ENCODE measurements around the gene DNAH7. TPM values are rescaled to one million over a fixed set of nuclear protein-coding genes. Genes with fewer than 3 reads are reported as not detected.

The DNAH7 gene
- total RNA-seq, 1 donor from 2014 or later = 2.0 TPM

DNA sequence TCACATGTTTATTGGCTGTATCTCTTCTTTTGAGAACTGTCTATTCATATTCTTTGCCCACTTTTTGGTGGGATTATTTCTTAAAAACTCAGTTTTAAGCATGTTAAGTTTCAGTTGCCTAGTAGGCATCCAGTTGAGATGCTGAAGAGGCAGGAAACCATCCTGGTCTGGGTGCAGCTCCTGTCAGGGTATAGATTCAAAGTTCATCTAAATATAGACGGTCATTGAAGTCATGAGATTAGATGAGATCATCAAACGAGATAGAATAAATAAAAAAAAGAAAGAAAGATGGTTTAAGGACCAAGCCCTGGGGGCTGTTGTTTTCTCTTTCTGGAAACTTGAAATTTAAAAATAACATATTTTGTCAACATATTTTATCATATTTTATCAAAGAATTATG lies 9.2 kb upstream of the DNAH7 start:
- no peak for DNase-seq

GRCh38 chr2:196076778-196077568 lies 8.3 kb upstream of the DNAH7 start:
- DNase-seq = no peak

GRCh38 chr2:196075196-196075595 lies 6.6 kb upstream of the DNAH7 start:
- no peak for DNase-seq

DNA sequence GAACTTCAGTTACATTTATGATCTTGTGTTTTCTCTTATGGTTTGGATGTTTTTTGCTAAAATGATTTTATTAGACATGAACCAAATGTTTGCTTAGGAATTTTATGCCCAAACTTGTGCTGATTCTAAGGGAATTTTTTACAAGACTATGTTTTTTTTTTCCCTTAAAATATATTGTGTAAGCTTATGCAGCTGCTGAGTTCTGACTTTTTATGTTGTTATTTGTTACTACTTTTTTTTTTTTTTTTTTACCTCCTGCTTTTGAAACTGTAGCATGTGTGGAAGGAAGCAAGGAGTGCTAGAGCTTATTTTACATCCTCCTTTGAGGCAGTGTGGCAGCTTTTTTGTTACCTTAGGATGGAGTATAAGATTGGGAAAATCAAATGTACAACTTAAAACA lies 6.0 kb upstream of the DNAH7 start:
- DNase-seq = no peak

DNA sequence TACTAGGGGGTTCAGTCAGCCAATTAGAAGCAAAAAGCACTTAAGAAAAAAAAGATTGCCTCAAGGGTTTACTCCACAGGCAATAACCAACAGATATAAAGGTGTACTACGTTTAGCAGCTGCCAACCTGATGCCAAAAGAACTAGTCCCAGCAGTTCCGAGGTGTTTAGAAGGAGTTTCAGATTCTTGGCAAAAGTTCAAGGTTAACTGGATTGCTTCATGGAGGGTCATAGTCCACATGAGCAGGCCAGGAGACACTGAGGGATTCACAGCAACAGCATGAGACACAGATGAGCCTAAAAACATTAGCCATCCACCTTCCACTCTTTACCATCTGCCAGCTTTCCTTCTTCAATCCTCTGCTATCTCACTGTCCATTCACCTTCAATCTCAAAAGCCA lies 4.9 kb upstream of the DNAH7 start:
- DNase-seq = no peak

GRCh38 chr2:196067088-196067382 lies 1.6 kb downstream of the DNAH7 start:
- DNase-seq = no peak

DNA sequence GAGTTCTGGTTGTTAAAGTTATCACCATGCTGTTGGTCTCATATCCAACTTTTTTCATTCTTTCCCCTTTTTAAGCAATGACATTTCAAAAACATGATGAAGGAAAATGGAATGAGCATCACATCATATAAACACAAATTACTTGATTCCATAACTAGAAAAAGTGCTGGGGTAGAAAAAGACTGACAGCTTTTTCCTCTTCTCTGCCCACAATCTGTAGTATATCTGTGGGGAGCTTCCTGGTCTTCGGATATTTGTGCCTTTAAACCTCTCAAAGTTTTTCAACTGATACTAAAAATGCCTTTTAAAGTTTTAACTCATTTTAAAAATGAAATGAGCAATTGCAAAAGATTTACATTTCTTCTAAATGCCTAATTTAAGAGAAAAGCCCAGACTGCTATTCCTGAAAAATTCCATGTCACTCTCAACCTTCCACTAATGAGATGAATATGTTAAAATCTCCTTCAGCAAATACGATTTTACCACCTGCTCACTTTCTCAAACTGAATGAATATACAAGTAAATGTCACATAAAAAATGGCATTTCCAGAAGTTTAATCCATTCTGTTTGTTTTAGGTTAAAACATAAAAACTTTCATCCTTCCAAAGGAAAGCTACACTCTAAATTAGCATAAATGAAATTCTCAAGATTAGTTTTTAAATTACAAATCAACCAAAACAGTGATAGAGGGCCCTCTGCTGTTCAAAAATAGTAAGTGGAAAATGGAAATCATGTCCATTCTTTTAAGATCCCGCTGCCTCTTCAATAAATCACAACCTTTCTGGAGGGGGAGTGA lies 2.1 kb downstream of the DNAH7 start:
- no peak for DNase-seq

GRCh38 chr2:196063773-196064172 lies 4.9 kb downstream of the DNAH7 start:
- no peak for DNase-seq

- DNase-seq = no peak
These were observed 9.1 kb downstream of the DNAH7 start for GRCh38 chr2:196059491-196059960.

DNA sequence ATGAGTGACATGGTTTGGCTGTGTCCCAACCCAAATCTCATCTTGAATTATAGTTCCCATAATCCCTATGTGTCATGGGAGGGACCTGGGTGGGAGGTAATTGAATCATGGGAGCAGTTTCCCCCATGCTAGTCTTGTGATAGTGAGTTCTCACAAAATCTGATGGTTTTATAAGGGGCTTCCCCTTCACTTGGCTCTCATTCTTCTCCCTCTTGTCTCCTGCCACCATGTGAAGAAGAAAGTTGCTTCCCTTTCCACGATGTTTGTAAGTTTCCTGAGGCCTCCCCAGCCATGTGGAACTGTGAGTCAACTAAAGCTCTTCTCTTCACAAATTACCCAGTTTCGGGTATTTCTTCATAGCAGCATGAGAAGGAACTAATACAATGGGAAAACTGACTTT lies 14.0 kb downstream of the DNAH7 start:
- DNase-seq = no peak

GRCh38 chr2:196046123-196046917 lies 22.3 kb downstream of the DNAH7 start:
- DNase-seq = no peak

DNA sequence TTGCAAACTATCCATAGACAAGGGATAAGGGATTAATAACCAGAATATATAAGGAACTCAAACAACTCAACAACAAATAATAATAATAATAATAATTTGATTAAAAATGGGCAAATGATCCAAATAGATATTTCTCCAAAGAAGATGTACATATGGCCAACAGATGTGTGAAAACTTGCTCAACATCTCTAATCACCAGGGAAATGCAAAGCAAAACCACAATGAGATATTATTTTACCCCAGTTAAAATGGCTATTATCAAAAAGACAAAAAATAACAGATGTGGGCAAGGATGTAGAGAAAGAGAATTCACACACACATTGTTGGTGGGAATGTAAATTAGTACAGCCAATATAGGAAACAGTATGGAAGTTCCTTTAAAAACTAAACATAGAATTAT lies 26.9 kb downstream of the DNAH7 start:
- no peak for DNase-seq

DNA sequence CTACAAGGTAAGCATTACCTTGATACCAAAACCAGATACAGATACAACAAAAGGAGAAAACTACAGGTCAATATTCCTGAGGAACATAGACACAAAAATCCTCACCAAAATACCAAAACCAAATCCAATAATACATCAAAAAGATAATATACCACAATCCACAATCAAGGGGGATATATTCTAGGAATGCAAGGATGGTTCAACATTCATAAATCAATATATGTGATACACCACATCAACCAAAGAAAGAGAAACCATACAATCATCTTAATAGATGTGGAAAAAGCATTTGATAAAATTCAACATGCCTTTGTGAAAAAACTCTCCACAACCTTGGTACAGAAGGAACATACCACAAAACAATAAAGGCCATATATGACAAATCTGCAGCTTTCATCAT lies 28.4 kb downstream of the DNAH7 start:
- no peak for DNase-seq

DNA sequence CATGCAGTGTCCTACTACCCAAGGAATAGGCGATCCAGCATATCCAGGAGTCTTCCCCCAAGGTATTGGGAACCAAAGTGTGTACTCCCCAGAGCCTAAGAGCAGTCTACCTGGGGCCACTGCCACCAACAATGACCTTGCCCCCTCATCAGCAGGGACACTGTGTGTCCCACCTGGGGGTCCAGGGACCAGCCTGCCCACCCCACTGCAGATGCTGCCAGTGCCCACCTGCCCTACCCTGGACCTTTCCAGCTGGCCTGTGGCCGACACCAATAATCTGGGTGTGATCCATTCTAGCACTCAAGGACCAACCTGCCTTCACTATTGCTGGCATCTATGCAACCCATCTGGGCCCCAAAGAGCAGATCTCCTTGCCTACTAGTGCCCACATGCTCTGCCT lies 32.2 kb downstream of the DNAH7 start:
- no peak for DNase-seq

DNA sequence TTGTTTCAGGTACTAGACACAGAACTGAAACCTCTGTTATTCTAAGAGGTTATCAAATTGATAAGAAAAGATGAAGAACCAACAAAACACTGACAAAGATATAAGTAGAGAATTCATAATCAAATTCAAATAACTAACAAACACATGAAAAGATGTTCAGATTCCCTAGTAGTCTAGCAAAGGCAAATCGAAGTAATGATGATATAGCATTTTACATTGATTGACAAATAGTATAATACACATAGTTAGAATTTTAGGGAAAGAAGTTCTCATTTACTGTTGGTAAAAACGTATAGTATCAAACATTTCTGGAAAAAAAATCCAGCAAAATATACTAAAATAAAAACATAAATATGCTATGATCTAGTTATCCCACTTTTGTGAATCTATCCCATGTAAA lies 50.6 kb downstream of the DNAH7 start:
- no peak for DNase-seq

- DNase-seq = no peak
These were observed 56.3 kb downstream of the DNAH7 start for GRCh38 chr2:196012314-196012713.

DNA sequence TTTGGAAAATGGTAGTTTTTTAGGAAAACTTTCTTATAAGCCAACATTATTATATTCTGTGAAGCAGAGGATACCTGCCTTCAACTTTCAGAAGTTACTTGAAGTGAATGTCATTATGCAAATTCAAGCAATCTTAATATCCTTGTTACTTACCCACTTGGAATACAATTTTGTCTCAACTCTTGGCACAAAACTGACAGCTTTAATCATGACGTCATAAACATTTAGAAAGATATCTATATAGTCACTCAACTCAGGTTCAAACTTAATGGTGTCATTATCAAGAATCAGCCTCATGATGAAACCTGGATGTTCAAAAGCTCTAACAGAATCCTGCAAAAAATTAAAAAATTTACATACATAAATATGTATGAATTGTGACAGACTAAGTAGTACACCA lies 68.1 kb downstream of the DNAH7 start:
- no peak for DNase-seq

DNA sequence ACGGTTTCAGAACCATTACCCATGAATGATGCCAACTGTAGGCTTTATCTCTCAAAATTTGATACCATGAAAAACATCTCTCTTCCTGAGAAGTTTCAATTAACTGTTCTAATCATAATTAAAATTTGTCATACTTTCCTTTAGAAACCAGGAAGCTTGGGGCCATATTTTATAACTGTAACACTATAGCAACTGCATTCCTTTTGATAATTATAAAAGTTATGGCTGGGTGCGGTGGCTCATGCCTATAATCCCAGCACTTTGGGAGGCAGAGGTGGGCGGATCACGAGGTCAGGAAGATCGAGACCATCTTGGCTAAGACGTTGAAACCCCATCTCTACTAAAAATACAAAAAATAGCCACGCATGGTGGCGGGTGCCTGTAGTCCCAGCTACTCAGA lies 70.6 kb downstream of the DNAH7 start:
- DNase-seq = no peak

DNA sequence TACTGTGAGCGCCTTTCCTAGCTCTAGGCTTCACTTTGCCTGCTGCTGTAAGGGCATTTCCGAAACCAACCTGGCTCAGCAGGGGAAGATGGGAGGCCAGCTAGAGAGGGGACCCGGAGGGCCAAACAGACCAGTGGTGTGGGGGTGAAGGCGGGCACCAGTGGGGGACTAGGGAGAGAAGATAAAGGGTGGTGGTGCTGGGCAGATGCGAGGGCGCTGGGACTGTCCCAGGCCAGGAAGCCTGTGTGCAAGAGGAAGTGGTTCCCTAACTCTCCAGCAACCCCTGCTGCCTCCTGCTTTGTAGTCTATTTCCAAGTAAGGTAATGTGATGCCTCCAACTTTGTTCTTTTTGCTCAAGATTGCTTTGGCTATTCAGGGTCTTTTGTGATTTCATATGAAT lies 73.1 kb downstream of the DNAH7 start:
- DNase-seq = no peak

DNA sequence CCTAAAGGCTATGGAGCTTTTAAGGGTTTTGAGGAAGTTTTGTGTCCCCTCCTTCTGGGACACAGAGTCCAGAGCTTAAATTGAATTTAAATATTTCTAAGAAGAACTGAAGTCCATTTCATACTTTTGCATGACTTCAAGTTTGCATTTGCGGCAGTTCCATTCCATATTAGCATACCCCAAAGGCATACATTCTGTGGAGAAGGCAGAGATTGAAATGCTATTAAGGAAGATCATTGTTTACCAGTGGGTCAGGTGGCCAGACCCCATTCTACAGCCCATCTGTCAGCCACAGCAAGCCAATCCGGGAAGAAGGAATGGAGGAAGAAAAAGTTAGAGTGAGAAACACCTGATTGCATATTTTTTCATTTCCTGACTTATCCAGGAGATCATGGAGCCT lies 75.0 kb downstream of the DNAH7 start:
- DNase-seq = no peak

GRCh38 chr2:195985741-195986140 lies 82.9 kb downstream of the DNAH7 start:
- DNase-seq = no peak

GRCh38 chr2:195984923-195985726 lies 83.5 kb downstream of the DNAH7 start:
- DNase-seq = no peak
